NOMO-1 treated with dmso at 0.1 percent for 144 hours (cell line): Measurements from ENCODE around the gene ATP2B3.

ENCODE experiments used
- DNase-seq: peaks from one replicate; lab custom pipeline; 2025; ENCODE audit not compliant: unreplicated experiment; lab: John Stamatoyannopoulos, UW

Gene ATP2B3

GRCh38 chrX:153507484-153508178, 9.8 kb upstream of the ATP2B3 start:
- peak; percentile 20 for DNase-seq

GRCh38 chrX:153509592-153509991, 7.8 kb upstream of the ATP2B3 start:
- no peak for DNase-seq

- no peak for DNase-seq
Measured at GRCh38 chrX:153510383-153510782, 7.1 kb upstream of the ATP2B3 start.

GRCh38 chrX:153511784-153512500, 5.5 kb upstream of the ATP2B3 start:
- no peak for DNase-seq

DNA sequence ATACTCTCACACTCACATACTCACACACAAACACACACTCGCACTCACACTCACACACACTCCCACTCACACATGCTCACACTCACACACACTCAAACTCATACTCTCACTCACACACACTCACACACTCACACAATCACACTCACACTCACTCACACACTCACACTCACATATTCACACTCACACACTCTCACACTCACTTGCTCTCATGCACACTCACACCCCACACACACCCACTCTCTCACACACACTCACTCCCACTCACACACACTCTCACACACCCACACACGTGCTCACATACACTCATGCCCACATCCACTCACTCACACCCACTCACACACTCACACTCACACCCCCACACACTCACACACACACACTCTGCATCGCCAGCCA, 4.9 kb upstream of the ATP2B3 start:
- no peak for DNase-seq

DNA sequence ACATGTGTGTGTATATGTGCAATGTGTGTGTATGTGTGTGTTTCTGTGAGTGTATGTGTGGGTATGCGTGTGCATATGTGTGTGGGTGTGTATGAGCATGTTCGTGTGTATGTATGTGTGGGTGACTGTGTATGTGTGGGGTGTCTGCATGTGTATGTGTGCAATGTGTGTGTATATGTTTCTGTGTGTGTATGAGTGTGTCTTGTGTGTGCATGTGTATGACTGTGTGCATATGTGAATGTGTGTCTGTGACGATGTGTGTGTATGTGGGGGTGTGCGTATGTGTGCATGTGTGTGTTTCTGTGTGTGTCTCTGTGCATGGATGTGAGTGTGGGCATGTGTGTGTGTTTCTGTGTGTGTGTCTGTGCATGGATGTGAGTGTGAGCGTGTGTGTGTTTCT, 4.2 kb upstream of the ATP2B3 start:
- no peak for DNase-seq

GRCh38 chrX:153514259-153514658, 3.2 kb upstream of the ATP2B3 start:
- DNase-seq = no peak

- no peak for DNase-seq
Measured at GRCh38 chrX:153515435-153515834, 2.0 kb upstream of the ATP2B3 start.

DNA sequence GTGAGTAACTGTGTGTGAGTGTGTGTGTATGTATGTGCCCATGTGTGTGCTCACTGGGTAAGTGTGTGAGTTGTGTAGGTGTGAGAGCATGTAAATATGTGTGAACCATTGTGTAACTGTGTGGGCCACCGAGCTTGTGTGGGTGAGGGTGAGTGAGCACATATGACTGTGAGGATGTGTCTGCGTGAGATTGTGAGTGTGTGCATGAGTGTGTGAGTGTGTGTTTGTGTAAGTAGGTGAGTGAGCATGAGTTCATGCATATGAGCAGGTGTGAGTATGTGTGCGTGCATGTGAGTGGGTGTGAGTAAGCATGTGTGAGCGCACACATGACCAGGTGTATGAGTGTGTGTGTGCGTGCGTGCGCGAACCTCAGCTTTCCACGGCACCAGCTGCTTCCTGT, 1.4 kb upstream of the ATP2B3 start:
- DNase-seq = no peak

- no peak for DNase-seq
Measured at GRCh38 chrX:153517946-153518834, 748 bp downstream of the ATP2B3 start.

DNA sequence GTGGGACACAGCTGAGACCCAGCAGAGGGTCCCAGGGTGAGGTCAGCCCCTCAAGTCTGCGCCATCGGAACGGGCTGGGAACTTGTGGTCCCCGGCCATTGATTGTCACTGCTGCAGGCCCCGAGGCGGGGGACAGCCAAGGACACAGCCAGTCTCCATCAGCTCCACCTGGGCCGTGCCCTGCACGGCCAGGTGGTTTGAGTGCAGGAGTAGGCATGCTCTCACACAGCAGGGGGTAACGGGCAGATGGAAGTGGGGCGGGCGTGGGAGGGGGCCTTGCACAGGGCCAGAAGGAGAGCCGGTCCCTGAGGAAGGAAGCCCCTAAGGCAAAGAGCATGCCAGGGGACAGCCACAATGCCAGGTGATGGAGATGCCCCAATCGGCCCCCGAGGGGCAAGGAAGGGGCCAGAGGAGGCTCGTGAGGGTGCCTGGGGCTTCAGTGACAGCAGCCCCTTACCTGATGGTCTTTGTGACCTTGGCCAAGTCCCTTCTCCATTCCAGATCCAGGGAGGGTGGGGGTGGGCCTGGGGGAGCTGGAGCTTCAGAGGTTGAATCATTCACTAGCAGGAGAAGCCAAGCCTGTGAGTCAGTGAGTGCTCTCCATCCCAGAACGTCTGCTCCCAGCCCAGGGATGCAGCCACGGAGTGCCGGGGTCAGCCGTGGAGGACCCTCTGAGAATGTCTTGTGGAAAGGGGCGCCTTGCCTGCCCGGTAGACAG, 2.3 kb downstream of the ATP2B3 start:
- no peak for DNase-seq

DNA sequence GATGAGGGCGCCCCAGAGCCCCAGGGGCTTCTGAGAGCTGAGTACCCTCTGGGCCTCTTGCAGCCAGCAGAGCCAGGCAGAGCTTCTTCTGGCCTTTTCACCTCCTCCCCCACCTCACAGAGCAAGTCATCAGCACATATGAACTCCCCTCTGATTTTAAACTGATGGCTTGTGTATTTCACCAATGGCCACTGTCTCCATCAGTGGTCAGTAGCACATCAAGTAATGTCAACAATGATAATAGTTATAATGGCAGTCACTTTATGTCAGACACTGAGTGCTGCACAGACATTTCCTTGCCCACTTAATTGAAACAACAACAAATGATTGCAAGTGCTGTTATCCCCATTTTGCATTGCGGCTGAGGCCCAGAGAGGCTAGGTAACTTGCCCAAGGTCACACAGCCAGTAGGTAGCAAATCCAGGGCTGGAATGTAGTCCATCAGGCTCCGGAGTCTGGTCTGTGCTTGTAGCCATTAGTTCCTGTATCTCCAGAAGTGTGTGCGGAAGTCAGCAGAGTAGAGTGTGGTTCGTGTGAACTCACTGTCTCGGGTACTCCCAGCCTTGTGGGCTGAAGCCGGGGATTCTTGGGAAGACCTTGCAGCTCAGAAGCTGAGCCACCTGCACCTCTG, 3.0 kb downstream of the ATP2B3 start:
- no peak for DNase-seq

DNA sequence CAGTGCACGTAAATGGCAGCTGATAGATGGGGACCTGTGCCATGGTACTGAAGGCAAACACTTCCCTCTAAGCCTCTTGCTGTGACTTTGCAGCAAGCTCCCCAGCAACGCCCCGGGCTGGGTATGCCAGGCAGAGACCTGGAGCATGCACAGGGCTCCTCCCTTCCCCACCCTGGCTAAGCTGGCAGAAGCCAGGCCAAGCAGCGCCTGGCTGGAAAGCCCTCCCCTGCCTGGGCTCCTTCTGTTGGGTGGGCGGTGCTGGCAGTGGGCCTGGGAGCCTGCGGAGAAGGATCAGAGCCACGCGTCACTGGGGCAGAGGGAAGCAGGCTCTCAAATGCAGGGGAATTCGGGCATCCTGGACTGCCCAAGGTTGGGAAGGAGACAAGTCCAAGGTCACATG, 3.6 kb downstream of the ATP2B3 start:
- no peak for DNase-seq

DNA sequence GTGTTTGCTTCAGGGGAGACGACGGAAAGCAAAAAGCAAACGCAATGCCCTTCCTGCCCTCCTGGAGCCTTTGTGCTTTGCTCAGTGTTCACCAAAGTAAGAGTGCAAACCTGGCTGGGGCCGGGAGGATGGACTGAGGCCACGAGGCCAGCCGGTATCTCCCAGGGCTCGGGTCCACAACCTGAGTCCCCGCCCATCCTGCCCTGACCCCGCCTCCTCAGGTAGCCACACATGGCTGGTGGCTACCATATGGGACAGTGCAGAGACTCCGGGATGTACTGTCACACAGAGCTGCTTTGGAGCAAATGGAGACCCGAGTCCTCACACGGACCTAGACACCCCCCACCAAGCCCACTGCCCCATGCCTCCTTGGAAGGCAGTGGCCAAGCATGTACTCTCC, 4.8 kb downstream of the ATP2B3 start:
- DNase-seq = no peak

DNA sequence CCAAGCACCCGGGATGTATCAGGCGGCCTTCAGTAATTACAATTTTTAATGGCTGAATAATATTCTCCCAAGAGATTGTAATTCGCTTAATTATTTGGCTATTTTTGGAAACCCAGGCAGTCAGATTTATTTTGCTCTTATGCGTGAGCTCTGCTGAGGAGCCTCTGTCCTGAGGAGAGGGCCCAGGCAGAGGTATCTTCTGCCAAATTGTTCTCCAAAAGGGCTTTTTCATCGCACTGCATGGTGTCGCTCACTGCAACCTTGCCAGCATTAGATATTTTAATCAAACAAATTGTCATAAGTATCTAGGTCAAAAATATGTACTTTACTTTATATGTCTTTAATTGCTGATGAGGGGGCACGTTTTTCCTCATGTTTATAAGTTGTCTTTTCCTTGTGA, 5.8 kb downstream of the ATP2B3 start:
- no peak for DNase-seq

- no peak for DNase-seq
Measured at GRCh38 chrX:153524234-153524633, 6.8 kb downstream of the ATP2B3 start.

- no peak for DNase-seq
Measured at GRCh38 chrX:153525451-153525850, 8.0 kb downstream of the ATP2B3 start.

DNA sequence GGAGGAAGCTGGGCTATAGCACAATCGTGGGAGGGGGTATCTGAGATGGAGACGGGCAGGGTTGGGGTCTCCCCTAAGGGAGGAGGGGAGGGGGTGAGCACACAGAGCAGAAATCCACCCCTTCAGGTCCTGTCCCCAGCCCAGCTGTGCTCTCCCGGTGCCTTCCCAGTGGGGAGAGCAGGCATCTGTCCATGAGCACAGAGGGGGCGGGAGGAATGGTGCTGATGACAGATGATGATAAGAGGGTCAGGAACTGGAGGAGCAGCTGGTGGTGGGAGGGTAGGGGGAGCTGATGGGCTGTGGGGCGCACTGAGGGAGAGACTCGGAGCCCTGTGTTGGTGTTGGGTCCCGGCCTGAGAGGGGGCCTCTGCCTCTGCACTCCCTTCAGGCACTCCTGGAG, 8.6 kb downstream of the ATP2B3 start:
- no peak for DNase-seq

DNA sequence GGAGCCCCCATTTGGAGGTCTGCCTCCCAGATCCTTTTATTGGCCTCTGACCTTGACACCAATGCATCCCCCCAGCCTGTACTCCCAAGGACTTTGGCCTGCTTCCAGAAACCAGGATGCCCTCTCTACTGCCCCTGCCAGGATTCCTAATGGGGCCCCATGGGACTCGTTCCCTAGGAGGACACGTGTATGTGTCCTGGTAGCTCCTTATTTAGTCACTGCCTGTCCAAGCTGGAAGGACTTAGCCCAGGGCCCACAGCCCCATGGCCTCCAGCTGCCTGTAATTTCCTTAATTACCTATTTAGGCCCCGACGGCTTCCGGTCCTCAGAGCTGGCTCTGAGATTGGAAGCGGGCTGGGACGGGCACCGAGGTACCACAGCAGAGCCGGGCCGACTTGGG, 9.4 kb downstream of the ATP2B3 start:
- DNase-seq = no peak

DNA sequence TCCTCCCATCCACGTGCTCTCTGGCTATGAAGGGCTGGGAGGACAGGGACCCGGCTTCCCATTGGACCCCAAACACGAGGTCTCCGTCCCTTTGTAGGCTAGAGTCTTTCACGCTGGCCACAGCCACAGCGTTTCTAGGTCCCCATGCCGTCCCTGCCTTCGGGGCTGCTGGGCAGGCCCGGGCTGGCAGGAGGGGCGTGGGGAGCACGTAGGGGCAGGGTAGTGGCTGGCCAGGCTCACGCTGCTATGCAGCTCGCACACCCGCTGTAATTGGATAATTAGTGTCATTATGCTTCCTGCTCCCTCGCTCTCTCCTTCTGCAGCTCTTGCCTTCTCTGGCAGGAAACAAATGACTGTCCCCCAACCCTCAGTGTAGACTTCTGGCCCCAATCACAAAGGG, 9.8 kb downstream of the ATP2B3 start:
- no peak for DNase-seq
